ENCODE results near the gene NUDT1.
"Not testable (repeated sequence)": the region's sequence is repeated elsewhere in the genome, so short reads cannot be mapped to it uniquely, and the experiment has no call there.

Gene NUDT1

DNA sequence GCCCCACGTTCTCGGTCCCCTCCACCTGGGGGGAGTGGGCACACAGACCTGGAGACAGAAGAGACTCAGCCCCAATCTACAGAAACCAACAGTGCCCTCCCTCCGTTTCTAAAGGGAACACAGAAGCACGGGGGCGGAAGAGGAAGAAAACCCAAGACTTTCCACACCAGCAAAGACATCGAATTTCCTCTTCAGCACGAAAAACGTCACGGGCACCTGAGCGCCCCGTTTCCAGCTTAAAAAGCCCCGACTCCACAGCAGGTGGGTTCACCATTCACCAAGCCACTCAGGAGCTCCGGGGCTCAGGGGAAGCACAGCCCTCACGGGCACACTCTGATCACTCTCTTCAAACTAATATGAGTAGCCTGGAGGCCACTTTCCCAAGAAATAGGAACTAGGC lies 19.6 kb downstream of the NUDT1 start:
- in situ Hi-C loops (cut with HindIII; ENCODE audit: low sequenced_read_pairs), result no loop called here

DNA sequence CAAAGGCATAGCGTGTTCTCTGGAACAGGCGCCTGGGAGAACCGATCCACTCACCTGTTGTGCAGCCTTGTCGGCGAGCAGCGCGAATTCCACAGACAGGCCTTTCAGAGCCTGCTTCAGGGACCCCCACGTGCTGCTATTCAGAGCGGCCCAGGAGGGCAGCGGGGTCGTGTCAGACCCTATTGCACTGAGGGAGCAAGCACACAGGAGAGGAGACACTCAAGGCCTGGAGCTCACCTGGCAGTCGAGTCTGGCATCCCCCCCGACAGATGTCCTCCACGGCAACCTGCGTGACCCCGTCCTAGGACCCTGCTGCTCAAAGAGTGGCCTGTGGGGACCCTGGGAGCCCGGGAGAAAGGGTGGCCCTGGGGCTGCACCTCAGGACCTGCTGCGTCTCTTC lies 21.1 kb downstream of the NUDT1 start:
- in situ Hi-C loops (cut with HindIII; ENCODE audit: low sequenced_read_pairs), result no loop called here

DNA sequence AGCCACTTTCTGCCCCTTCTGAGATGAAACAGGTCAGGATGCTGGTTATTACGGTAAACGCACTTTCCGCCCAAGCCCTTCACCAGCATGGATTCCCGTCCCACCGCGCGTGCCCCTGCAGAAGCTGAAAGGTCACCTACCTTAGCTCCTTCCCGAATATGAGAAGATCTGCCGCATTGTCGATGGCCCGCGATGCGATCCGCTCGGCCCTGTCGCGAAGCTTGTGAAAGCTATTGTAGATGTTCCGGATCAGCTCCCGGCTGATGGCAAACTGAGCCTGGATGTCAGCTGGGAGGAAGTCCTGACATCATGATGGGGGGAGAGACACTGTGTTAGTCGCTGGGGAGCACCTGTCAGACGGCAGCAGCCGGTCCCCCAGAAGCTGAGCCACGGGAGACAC lies 22.1 kb downstream of the NUDT1 start:
- in situ Hi-C loops (cut with HindIII; ENCODE audit: low sequenced_read_pairs), result no loop called here

DNA sequence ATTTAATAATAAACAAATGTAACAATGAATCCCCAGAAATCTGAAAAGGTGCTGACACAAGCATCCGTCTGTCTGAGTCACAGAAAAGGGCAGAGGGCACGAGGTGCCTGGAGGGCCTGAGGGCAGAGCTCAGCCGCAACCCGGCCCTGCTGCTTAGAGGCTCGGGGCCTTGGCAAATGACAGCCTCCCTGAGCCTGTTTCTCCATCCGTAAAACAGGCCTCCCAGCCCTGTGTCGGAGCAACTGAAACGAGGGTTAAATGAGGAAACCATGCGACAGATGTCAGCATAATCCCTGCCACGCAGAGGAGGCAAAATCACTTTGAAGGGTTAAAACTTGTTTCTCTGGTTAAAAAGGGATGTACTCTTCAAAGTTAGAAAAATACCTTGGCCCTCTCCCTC lies 24.9 kb downstream of the NUDT1 start:
- in situ Hi-C loops (cut with HindIII; ENCODE audit: low sequenced_read_pairs), result no loop called here

DNA sequence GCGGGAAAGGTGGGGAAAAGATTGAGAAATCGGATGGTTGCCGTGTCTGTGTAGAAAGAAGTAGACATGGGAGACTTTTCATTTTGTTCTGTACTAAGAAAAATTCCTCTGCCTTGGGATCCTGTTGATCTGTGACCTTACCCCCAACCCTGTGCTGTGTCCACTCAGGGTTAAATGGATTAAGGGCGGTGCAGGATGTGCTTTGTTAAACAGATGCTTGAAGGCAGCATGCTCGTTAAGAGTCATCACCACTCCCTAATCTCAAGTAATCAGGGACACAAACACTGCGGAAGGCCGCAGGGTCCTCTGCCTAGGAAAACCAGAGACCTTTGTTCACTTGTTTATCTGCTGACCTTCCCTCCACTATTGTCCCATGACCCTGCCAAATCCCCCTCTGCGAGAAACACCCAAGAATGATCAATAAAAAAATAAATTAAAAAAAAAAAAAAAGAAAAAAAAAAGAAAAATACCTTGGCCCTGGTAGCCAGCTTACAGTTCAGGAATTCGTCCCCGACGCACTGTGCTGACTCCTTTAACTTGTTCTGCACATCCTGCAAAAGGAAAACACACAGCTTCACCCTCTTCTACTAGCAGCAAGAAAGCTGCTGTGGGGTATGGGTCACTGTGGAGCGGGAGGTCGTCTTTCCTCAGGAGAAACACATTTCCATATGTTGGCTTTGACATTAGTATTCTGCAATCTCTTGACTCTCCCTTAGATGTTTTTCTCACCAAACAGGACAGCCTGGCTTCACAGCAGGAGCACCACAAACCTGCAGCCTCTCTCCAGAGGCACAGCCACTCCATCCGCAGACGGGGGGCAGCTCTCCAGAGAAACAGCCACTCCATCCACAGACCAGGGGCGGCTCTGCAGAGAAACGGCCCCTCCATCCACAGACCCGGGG lies 27.3 kb downstream of the NUDT1 start:
- in situ Hi-C loops (cut with HindIII; ENCODE audit: low sequenced_read_pairs), result not testable (repeated sequence)

DNA sequence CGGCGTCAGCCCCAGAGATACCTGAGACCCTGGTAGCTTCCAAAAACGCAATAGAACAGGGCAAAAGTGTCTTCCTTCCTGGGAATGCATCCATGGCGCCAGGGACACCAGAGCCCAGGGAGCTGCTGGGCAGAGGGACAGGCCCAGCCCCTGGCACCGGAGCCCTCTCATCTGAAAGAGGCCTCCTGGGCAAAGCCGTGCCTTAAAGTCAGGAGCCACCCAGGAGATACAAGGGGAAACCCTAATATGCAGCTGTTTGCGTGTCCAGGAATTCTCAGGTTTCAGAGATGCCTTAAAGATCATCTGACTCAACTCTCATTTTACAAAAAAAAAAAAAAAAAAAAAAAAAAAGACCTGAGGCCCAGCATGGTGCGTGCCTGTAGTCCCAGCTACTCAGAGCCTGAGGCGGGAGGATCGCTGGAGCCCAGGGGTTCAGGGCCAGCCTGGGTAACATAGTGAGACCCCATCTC lies 28.0 kb downstream of the NUDT1 start:
- in situ Hi-C loops (cut with HindIII; ENCODE audit: low sequenced_read_pairs), result no loop called here

DNA sequence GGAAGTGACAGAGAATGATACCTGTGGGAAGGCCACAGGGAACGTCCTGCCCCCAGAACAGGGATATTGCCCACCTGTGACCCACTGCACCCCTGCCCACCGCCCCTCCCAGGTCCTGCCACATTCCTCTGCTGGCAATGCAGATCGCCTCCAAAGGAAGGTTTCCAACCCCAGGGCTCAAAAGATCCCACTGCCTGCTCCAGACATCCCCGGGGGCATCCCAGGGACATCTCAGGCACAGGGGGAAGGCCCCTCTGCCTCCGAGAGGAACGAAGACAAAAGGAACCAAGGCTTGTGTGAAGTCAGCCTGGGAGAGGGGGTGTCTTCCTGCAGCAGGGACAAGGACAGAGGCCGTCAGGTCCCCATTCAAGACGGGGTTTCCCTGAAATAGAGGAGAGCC lies 28.5 kb downstream of the NUDT1 start:
- in situ Hi-C loops (cut with HindIII; ENCODE audit: low sequenced_read_pairs), result no loop called here

DNA sequence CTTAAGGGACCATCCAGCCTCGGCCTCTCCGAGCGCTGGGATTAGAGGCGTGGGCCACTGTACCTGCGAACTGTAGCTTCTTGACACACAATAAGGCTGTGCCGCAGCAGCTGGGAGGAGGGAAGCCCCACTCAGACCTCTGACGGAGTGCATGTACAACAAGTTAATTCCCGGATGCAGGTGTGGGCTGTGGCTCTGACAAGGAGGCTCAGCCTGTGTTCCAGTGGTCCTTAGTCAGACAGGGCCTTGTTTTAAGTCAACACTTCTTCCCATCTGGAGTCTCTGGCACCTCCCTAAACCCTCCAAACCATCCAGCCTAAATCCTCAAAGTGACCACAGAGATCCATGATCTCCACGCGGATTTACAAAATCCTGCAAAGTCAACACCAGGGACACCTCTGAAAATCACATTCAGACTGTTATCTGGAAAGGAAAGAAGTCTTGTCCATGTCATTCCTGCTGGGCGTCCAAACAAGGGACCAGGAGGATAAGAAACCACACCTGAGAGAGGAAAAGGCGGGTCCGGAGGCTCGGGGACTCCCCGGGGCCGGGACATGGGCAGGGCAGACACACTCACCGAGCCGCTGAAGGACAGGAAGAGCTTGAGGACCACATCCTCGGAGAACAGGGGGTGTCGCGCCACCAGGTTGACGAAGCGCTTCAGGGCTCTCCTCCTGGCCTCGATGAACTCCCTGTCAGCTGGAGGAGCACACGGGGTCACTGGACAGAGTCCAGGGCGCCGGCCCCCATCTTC lies 29.4 kb downstream of the NUDT1 start:
- in situ Hi-C loops (cut with HindIII; ENCODE audit: low sequenced_read_pairs), result no loop called here

DNA sequence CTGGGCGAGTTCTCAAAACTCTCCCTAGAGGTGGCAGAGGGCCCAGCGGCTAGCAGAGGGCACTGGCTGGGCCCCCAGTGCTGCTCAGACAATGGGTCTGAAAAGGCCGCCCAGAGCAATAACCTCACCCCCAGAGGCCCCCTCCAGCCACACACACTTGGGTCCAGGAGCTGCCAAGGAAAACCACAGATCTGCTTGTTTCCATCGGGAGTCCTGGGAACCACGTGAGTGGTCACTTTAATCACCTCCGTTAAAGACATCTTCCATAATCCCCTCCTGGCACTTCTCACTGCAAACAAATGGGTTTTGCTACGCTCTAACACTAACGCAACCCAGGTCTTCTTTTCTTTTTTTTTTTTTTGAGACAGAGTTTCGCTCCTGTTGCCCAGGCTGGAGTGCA lies 30.0 kb downstream of the NUDT1 start:
- in situ Hi-C loops (cut with HindIII; ENCODE audit: low sequenced_read_pairs), result no loop called here

DNA sequence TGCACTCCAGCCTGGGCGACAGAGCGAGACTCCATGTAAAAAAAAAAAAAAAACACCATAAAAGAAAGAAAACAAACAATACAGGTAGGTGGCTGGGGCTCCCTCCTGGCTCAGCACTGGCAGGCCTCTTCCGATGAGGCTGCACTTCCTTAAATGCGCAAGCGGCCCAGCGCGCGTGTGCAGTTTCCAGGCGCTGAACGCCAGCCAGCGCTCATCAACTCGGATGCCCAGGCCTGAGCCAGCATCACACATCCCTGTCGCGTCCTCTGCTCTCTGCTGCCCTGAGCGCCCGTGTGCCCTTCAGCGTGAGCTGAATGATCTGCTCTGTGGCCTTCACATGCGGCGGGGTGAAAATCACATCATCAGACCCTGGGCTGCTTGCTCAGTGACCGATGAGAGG lies 31.8 kb downstream of the NUDT1 start:
- in situ Hi-C loops (cut with HindIII; ENCODE audit: low sequenced_read_pairs), result no loop called here

DNA sequence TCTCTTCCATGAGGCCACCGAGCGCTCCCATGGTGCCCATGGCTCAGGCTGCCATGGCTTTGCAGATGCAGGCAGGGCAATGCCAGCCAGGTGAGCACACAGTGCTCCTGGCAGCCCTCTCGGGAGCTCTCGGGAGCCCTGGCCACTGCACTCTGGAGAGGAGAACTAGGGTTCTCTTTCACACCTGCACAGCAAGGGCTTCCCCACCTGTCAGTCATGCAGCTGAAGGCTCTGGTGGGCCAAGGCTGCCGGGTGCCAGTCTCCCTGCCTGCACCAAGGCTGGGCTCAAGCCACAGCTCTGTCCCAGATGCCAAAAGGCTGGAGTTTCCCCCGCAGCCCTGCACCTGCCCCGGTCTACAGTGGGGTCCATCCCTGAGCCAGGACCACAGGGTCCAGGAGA lies 32.6 kb downstream of the NUDT1 start:
- in situ Hi-C loops (cut with HindIII; ENCODE audit: low sequenced_read_pairs), result no loop called here

DNA sequence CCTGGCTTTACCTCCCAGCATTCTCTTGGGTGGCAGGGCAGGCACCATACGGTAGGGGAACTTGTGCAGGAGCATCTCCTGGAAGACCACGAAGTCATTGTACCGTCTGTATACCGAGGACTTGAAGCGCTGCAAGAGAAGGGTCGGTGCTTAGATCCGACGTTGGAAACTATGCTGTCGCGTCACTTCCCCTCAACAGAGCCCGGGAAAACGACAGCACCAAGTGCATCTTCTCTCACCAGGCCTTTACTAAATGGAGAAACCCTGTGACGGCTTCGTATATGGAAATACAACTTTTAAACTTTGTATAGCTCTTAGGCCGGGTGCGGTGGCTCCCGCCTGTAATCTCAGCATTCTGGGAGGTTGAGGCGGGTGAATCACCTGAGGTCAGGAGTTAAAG lies 33.1 kb downstream of the NUDT1 start:
- in situ Hi-C loops (cut with HindIII; ENCODE audit: low sequenced_read_pairs), result no loop called here

DNA sequence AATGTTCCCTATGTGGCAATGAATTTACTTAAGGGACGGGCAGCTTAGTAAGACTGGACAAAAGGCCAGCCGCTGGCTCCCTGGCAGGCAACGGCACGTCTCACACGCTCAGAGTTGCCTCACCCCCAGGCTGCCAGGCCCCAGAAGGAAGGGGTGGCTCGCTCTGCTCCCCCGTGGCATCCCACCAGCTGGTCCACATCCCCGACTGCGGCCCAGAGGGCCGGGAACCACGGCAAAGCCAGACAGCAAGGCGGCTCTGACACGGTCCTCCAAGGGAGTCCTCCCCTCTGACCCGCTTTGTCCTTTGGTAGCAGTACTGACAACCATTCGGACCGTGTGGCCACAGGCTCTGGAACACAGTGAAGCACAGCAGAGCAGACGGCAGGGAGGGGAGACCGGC lies 34.1 kb downstream of the NUDT1 start:
- in situ Hi-C loops (cut with HindIII; ENCODE audit: low sequenced_read_pairs), result no loop called here

DNA sequence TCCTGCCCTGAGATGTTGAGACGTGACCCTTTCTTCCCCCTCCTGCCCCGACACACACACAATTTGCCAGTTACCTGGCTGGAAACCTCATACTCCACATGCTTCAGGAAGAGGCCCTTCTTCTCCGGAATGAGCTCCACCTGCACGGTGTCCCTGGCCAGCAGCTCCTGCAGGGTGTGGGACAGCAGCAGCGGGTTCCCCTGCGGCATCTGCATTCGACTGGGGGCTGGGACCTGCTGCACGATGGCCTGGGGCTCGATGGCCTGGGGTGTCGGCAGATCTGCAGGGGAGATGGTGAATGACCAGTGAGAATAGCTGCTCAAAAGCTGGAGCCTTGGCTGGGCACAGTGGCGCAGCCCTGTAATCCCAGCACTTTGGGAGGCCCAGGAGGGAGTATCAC lies 36.0 kb downstream of the NUDT1 start:
- in situ Hi-C loops (cut with HindIII; ENCODE audit: low sequenced_read_pairs), result no loop called here

DNA sequence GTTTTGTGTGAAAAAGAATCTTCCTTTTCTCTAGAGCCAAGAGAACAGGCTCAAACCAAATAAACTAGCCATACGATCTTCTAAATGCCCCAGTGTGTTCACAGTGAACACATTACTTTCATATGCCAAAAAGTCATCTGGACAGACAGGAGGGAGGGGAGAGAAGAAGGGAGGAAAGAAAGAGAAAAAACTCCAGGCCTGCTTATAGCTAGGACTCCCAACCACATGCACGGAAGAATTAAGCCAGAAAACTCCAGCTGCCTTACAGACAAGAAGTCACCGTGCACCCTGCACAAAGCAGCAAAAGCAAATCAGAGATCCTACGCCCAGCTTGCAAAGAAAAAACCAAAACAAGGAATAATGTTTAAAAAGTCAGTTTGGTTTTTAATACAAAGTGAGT lies 37.9 kb downstream of the NUDT1 start:
- in situ Hi-C loops (cut with HindIII; ENCODE audit: low sequenced_read_pairs), result no loop called here

DNA sequence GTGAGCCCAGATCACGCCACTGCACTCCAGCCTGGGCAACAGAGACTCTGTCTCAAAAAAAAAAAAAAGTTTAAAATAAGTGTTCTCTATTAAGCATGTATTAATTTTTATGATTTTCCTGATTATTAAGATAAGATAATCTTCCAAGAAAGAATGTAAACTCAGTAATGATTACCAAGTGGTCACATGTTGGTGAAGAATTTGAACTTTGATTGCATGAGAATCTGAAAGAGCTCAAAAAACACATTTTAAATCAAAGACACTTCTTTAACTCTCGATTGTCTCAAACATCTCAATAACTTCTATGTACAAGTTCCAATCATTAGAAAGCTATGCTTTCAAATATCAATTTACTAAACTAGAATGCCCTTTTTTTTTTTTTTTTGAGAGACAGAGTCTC lies 38.4 kb downstream of the NUDT1 start:
- in situ Hi-C loops (cut with HindIII; ENCODE audit: low sequenced_read_pairs), result no loop called here

DNA sequence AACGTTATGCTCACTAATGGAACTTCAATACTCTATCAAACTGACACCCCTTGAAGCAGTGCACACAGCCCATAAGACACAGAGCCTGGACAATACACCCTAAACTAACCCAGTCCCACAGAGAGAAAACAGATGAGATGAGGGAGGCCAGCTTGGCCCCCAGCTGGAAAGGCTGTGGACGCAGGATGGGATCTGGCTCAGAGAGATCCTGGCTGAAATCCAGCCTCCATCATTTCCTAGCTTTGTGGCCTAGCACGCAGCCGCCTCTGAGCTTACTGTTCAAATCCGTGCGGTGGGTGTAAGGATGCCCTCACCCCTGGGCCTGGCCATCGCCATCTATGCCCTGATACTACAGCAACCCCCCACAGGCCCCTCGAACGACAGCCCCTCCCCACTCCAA lies 39.5 kb downstream of the NUDT1 start:
- in situ Hi-C loops (cut with HindIII; ENCODE audit: low sequenced_read_pairs), result no loop called here

DNA sequence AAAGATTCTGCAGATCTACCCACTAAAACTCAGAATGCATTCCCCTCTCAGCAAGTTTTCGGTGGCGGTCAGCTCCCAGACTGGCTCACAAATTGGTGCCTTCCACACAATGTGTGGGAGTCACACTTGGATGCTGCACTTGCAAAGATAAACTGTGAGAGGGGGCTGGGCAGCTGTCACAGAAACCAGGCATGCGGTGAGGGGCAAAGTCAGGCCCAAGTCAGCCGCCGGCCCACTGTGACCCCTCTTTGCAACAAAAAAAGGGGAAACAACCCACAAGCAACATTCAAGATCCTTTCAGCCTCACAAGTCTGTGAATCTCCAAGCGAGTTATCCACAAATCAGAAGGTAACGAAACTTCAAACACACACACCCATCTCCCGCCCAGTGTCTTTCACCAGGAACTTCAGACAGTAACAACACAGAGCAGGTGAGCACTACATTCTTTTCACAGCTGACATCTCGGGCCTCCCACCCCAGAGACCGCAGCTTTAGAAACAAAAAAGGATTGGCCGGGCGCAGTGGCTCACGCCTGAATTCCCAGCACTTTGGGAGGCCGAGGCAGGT lies 40.2 kb downstream of the NUDT1 start:
- in situ Hi-C loops (cut with HindIII; ENCODE audit: low sequenced_read_pairs), result no loop called here

DNA sequence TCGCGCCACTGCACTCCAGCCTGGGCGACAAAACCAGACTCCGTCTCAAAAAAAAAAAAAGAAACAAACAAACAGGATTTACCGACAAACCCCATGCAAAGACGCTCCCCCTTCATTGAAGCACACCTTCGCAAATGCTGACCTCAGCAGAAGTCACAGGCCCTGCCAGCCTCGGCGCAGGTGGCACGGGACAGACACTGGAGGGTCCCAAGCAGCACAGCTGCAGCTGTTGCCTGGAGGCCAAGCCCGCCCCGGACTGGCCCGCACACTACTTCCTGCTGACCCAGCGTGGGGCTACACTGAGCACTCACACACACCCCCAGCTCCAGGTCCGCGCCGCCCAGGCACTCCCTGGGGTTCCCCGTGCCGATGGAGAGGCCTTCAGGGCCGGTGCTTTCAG lies 41.0 kb downstream of the NUDT1 start:
- in situ Hi-C loops (cut with HindIII; ENCODE audit: low sequenced_read_pairs), result no loop called here

DNA sequence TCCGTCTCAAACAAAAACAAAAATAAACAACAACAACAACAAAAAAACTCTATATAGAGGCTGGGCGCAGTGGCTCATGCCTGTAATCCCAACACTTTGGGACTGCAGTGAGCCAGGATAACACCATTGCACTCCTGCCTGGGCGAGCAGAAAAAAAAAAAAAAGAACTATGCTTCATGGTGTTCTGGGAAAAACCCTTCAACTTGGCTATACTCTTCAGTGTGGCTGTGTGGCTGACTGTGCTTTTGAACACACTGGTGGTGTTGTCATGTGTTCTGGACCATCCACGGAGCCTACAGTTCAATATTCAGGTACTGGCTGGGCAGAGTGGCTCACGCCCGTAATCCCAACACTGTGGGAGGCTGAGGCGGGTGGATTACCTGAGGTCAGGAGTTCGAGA lies 45.7 kb downstream of the NUDT1 start:
- in situ Hi-C loops (cut with HindIII; ENCODE audit: low sequenced_read_pairs), result no loop called here

DNA sequence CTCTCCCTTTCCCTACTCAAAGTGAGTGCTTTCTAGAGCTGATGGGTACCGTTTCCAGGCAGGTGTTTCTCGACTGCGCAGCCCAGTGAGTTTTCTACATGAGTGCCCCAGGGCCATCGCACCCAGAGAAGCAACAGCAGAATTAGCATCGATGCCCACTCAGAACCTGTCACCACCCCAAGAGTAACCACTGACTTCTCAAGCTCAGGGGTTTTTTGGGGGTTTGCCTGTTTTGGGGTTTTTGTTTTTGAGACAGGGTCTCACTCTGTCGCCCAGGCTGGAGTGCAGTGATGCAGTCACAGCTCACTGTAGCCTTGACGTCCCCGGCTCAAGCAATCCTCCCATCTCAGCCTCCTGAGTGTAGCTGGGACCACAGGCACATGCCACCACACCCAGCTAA lies 46.5 kb downstream of the NUDT1 start:
- in situ Hi-C loops (cut with HindIII; ENCODE audit: low sequenced_read_pairs), result no loop called here

DNA sequence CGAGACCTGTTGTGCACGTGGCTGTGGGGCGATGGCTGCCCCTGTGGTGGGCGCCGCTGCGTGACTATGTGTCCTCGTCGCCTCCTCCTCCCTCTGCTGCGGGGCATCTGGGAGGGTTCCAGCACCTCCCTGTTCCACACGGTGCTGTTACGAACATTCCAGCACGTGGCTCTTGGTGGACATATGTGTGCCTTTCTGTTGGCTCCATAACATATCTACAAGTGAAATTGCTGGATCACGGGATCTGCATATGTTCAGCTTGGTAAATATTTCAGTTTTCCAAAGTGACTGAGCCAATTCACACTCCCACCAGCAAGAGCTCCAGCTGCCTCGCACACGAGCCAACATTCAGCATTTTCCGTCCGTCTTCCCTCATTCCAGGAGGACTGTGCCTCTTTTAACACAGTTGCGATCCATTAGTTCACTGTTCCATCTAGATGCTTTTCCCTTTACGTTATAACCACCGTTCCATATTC lies 47.1 kb downstream of the NUDT1 start:
- in situ Hi-C loops (cut with HindIII; ENCODE audit: low sequenced_read_pairs), result no loop called here

Data from endothelial cell of hepatic sinusoid (primary cell).